ENCODE data around the gene CNTNAP2. TPM values are rescaled to one million over a fixed set of nuclear protein-coding genes. Genes with fewer than 3 reads are reported as not detected.

CNTNAP2 gene
- total and polyA plus RNA-seq, 2 of the 13 experiments (the other 11 are each of a cell fraction or from before 2014, with no cell fraction given) = 0.40 to 0.42 TPM

GRCh38 chr7:146626912-146627311 is 510.3 kb downstream of the CNTNAP2 start (continued):
- TF ChIP-seq PRPF4 (IDR thresholded peaks at IDR 0.05; ENCODE audit: low read depth, low read length, poor library complexity, severe bottlenecking) = no peak

GRCh38 chr7:146635205-146636032 is 518.8 kb downstream of the CNTNAP2 start:
- Histone ChIP-seq H3K9me3 (ENCODE audit: low read length) (peaks cover 86% of the 10 kb centered on the region), H2AFZ (ENCODE audit: low read length) (no peak overlapping the region), H3K4me2 (ENCODE audit: low read depth, low read length) (no peak overlapping the region), H3K27ac (ENCODE audit: extremely low read length, insufficient read depth, low read length) (no peak overlapping the region), H3K9ac (ENCODE audit: insufficient read depth, low read depth, low read length) (no peak overlapping the region), H3K36me3 (replicated peaks in 1 of 2; ENCODE audit: control insufficient read depth in 1 of 2, insufficient read depth in 2 of 2, low read length in 2 of 2) (no peaks in the 10 kb centered on the region), H3K27me3 (ENCODE audit: control insufficient read depth in 1 of 2, insufficient read depth in 2 of 2, low read length in 2 of 2) (no peaks in the 10 kb centered on the region), H4K20me1 (ENCODE audit: insufficient read depth, low read length) (no peaks in the 10 kb centered on the region), H3K4me3 (replicated peaks in 1 of 3; ENCODE audit: insufficient read depth in 1 of 3, low read depth in 2 of 3, low read length in 3 of 3) (no peak overlapping the region), H3K79me2 (ENCODE audit: insufficient read depth, low read length) (no peaks in the 10 kb centered on the region), H3K4me1 (ENCODE audit: insufficient read depth, low read length) (no peaks in the 10 kb centered on the region)
- CTCF ChIA-PET (ENCODE audit: low intra/inter-chr PET ratio, low total read pairs) = no interaction called here
- no TSS peak for BruUV-seq (replicated peaks)
- intact Hi-C loops (cut with micrococcal nuclease; ENCODE audit: unreplicated experiment) = no loop called here
- ATAC-seq = no peak
- DNase-seq (ENCODE audit: low spot score) = no peak
- in situ Hi-C loops (cut with HindIII; ENCODE audit: extremely low pct_ligation_motif_present, low pct_unique_long_range_greater_than_20kb) = no loop called here
- POLR2A ChIA-PET = no interaction called here
- WGBS (ENCODE audit: low lambda C conversion rate) = 6% methylated on average over 7 of the region's 7 CpGs
- no peak for FAIRE-seq
- no peak for TF ChIP-seq SOX5 (CRISPR knock-in tag; IDR thresholded peaks at IDR 0.05; ENCODE audit: borderline replicate concordance)
- no peak for TF ChIP-seq ZNF329 (CRISPR knock-in tag; IDR thresholded peaks at IDR 0.05; ENCODE audit: low read depth)
- no peak for TF ChIP-seq ZNF768 (CRISPR knock-in tag; IDR thresholded peaks at IDR 0.05)
- TF ChIP-seq ZFP36 (IDR thresholded peaks at IDR 0.05; ENCODE audit: borderline replicate concordance, low read depth, low read length, partially characterized antibody) = no peak
- TF ChIP-seq, protein P1, sequence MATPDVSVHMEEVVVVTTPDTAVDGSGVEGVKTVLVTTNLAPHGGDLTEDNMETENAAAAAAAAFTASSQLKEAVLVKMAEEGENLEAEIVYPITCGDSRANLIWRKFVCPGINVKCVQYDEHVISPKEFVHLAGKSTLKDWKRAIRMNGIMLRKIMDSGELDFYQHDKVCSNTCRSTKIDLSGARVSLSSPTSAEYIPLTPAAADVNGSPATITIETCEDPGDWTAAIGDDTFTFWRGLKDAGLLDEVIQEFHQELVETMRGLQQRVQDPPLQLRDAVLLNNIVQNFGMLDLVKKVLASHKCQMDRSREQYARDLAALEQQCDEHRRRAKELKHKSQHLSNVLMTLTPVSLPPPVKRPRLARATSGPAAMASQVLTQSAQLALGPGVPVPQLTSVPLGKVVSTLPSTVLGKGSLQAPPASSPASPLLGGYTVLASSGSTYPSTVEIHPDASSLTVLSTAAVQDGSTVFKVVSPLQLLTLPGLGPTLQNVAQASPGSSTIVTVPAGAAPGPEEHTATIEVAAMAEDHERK (CRISPR knock-in tag; IDR thresholded peaks at IDR 0.05; ENCODE audit: low read depth) = no peak
- TF ChIP-seq EZH2 (conservative IDR thresholded peaks at IDR 0.05; ENCODE audit: low read depth, low read length) = no peak
- no peak for TF ChIP-seq ZNF451 (CRISPR knock-in tag; IDR thresholded peaks at IDR 0.05)
- TF ChIP-seq SALL2 (CRISPR knock-in tag; IDR thresholded peaks at IDR 0.05) = no peak
- TF ChIP-seq THAP9 (CRISPR knock-in tag; IDR thresholded peaks at IDR 0.05; ENCODE audit: borderline replicate concordance) = no peak
- no peak for TF ChIP-seq ELK4 (CRISPR knock-in tag; IDR thresholded peaks at IDR 0.05; ENCODE audit: borderline replicate concordance)
- TF ChIP-seq CREM (IDR thresholded peaks at IDR 0.05) = no peak
- TF ChIP-seq CREM (CRISPR knock-in tag; IDR thresholded peaks at IDR 0.05) = no peak
- TF ChIP-seq, protein P2, sequence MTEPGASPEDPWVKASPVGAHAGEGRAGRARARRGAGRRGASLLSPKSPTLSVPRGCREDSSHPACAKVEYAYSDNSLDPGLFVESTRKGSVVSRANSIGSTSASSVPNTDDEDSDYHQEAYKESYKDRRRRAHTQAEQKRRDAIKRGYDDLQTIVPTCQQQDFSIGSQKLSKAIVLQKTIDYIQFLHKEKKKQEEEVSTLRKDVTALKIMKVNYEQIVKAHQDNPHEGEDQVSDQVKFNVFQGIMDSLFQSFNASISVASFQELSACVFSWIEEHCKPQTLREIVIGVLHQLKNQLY (CRISPR knock-in tag; IDR thresholded peaks at IDR 0.05) = no peak
- no peak for TF ChIP-seq FOXA1 (IDR thresholded peaks at IDR 0.05)
- no peak for TF ChIP-seq FOXA1 (CRISPR knock-in tag; IDR thresholded peaks at IDR 0.05)
- TF ChIP-seq ZNF615 (CRISPR knock-in tag; IDR thresholded peaks at IDR 0.05; ENCODE audit: borderline replicate concordance) = no peak
- no peak for TF ChIP-seq SCMH1 (CRISPR knock-in tag; IDR thresholded peaks at IDR 0.05; ENCODE audit: borderline replicate concordance)
